HepG2 (cell line): ENCODE measurements around the gene ANKLE1. TPM values are rescaled to one million over a fixed set of nuclear protein-coding genes. Genes with fewer than 3 reads are reported as not detected.

Experiments
- ATF2 ChIP-seq: sonication (generic); formaldehyde crosslinking; IDR thresholded peaks from 2 replicates; pipeline ENCODE4 v1.4.0; 2020; ENCODE audit warnings: missing genetic modification reagents
- GATAD1 ChIP-seq: IDR thresholded peaks from 2 replicates; pipeline ENCODE4 v1.6.1; 2016; ENCODE audit warnings: missing genetic modification reagents, missing compliant biosample characterization
- HINFP ChIP-seq: sonication (generic); formaldehyde crosslinking; IDR thresholded peaks from 2 replicates; pipeline ENCODE4 v1.4.0; 2020; ENCODE audit warnings: low read depth, mild to moderate bottlenecking, missing genetic modification reagents
- MIER3 ChIP-seq: IDR thresholded peaks from 2 replicates; pipeline ENCODE4 v1.6.1; 2016; ENCODE audit warnings: missing compliant biosample characterization, borderline replicate concordance
- MTA1 ChIP-seq: sonication (generic); formaldehyde crosslinking; IDR thresholded peaks from 2 replicates; pipeline ENCODE4 v1.4.0; 2020; ENCODE audit warnings: missing genetic modification reagents, mild to moderate bottlenecking, borderline replicate concordance
- MXD3 ChIP-seq: IDR thresholded peaks from 2 replicates; pipeline ENCODE4 v1.6.1; 2016; ENCODE audit warnings: mild to moderate bottlenecking, missing biosample characterization, missing genetic modification reagents
- PLRG1 ChIP-seq: fragments of 450-650 bp; conservative IDR thresholded peaks from 2 replicates; pipeline ENCODE4 v1.6.1; 2016
- TFE3 ChIP-seq: IDR thresholded peaks from 2 replicates; pipeline ENCODE4 v1.6.1; 2016
- ZBTB20 ChIP-seq: sonication (generic); formaldehyde crosslinking; IDR thresholded peaks from 2 replicates; pipeline ENCODE4 v1.8.1; 2023; ENCODE audit warnings: missing genetic modification reagents, low read depth, mild to moderate bottlenecking, borderline replicate concordance
- ZBTB26 ChIP-seq: IDR thresholded peaks from 2 replicates; pipeline ENCODE4 v1.6.1; 2016; ENCODE audit warnings: missing compliant biosample characterization, missing genetic modification reagents, borderline replicate concordance
- ZGPAT ChIP-seq: IDR thresholded peaks from 2 replicates; pipeline ENCODE4 v1.6.1; 2016; ENCODE audit warnings: mild to moderate bottlenecking
- ZMYM3 ChIP-seq: sonication (generic); formaldehyde crosslinking; IDR thresholded peaks from 2 replicates; pipeline ENCODE4 v1.5.1; 2020; ENCODE audit warnings: mild to moderate bottlenecking, missing genetic modification reagents
- ZNF280B ChIP-seq: sonication (generic); formaldehyde crosslinking; IDR thresholded peaks from 2 replicates; pipeline ENCODE4 v1.5.0; 2020; ENCODE audit warnings: missing genetic modification reagents, mild to moderate bottlenecking, borderline replicate concordance
- ZNF580 ChIP-seq: IDR thresholded peaks from 2 replicates; pipeline ENCODE4 v1.6.1; 2016; ENCODE audit warnings: low read depth, borderline replicate concordance
- ZNF652 ChIP-seq: IDR thresholded peaks from 2 replicates; pipeline ENCODE4 v1.6.1; 2016; ENCODE audit warnings: low read depth, borderline replicate concordance
- ZNF792 ChIP-seq: IDR thresholded peaks from 2 replicates; pipeline ENCODE4 v1.6.1; 2016
- ZNF879 ChIP-seq: sonication (generic); formaldehyde crosslinking; IDR thresholded peaks from 2 replicates; pipeline ENCODE4 v1.8.1; 2023; ENCODE audit warnings: missing genetic modification reagents
- polyA plus RNA-seq, 8 experiments: library from polyadenylated mRNA; depleted of rRNA in 3 of 8; stranded (reverse) in 7 of 8; unstranded in 1 of 8; fragments of >200 nt; fragmentation: Illumina TruSeq in 4 of 8; extraction: Trizol in 4 of 8; gene quantifications; 2 replicates each; pipeline versions ENCODE4 v1.2.1 to v1.2.3, GENCODE V29; 2011 to 2016; ENCODE audit warnings: low read depth in 4 of 8, missing spikeins in 1 of 8, mixed read lengths in 1 of 8; ENCODE audit not compliant: insufficient read depth in 1 of 8
- total RNA-seq, 5 experiments: library from RNA; depleted of rRNA; stranded (reverse); fragments of >200 nt; fragmentation: Illumina TruSeq; extraction: Trizol; gene quantifications; 2 replicates each; pipeline ENCODE4 v1.2.3, GENCODE V29; 2016; ENCODE audit warnings: low read depth in 1 of 5

ANKLE1 gene
- total and polyA plus RNA-seq, 2 of the 13 experiments (the other 11 are each of a cell fraction or from before 2014, with no cell fraction given) = 0.69 to 1.5 TPM

- TF ChIP-seq ZNF580 (CRISPR knock-in tag) (0 out of 2 replicates have a peak, but pooled peaks have one; percentile 30), ZGPAT (CRISPR knock-in tag) (peak; percentile 47; the same call in 1 of the 2 replicates), ZNF879 (no peak), ZNF280B (no peak), HINFP (CRISPR knock-in tag) (0 out of 2 replicates have a peak, but pooled peaks have one; percentile 27), ZMYM3 (peak; percentile 76; the same call in 1 of the 2 replicates), PLRG1 (no peak), ATF2 (CRISPR knock-in tag) (peak; percentile 11; the same call in 1 of the 2 replicates), ZNF652 (peak; percentile 68; the same call in 1 of the 2 replicates), ZBTB26 (CRISPR knock-in tag) (peak; percentile 24; the same call in 1 of the 2 replicates), MIER3 (CRISPR knock-in tag) (peak; percentile 54; the same call in 1 of the 2 replicates), ZBTB20 (0 out of 2 replicates have a peak, but pooled peaks have one; percentile 35), GATAD1 (CRISPR knock-in tag) (peak; percentile 65; the same call in 1 of the 2 replicates), TFE3 (CRISPR knock-in tag) (peak; percentile 39; the same call in 1 of the 2 replicates), MTA1 (peak; percentile 59; the same call in 1 of the 2 replicates), ZNF792 (CRISPR knock-in tag) (peak; percentile 48; the same call in 1 of the 2 replicates), MXD3 (0 out of 2 replicates have a peak, but pooled peaks have one; percentile 28)
Measured at GRCh38 chr19:17260842-17261325, 20.8 kb upstream of the ANKLE1 start (continued).
